GM18873 (cell line): ENCODE data around the gene LORICRIN.

Source experiments
- ATAC-seq: cut with Tn5 transposase; IDR thresholded peaks from one replicate; pipeline ENCODE4 v1.9.1; 2021; ENCODE audit warnings: mild to moderate bottlenecking, moderate library complexity, moderate number of reproducible peaks; ENCODE audit not compliant: unreplicated experiment, low FRiP score

The LORICRIN gene

DNA sequence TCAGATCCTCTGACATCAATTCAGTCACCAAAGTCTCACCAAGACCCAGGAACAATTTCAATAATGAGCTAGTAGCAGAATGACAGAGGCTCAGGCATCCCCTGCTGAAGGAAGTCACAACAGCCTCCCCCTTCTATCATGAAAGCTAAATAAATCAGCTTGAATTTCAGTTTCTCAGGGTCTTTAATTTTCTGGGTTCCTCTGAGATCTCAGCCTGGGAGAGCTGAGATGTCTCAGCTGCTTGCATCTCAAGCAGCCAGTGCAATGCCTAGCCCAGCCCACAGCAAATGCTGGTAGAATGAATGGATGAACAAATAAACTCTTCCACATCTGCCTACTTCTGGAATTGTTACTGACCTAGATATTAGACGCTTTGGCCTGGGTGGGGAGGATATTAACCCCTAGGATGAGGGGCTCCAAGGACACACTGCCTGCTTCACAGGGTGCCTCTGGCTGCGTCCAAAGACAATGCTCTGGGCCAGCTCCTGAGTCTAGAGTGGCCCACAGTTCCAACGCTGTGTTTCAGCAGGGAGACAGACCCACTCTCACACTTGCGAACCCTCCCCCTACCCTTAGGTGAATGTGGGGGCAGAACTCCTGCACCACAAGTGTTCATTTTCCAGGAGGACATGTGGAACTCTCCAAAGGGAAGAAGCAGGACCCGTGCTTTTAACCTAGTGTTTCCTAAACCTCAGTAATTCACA is 11.2 kb upstream of the LORICRIN start:
- no peak for ATAC-seq

DNA sequence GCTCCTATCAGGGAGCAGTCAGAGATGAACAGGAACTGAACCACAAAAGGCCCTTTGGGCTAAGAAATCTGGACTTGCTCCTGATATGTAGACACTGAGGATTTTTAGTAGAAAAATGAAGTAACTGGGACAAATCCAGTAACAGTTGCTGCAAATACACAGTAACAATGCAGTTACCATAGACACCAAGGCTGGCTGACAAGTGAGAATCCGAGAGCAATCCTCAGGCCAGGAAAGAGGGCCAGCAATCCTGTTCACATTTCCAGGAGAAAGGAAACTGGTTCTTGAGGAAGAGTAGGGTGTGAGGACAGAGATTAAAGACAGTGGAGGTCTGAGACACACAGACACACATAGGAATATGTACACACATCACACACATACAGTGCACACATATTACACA is 9.3 kb upstream of the LORICRIN start:
- no peak for ATAC-seq

DNA sequence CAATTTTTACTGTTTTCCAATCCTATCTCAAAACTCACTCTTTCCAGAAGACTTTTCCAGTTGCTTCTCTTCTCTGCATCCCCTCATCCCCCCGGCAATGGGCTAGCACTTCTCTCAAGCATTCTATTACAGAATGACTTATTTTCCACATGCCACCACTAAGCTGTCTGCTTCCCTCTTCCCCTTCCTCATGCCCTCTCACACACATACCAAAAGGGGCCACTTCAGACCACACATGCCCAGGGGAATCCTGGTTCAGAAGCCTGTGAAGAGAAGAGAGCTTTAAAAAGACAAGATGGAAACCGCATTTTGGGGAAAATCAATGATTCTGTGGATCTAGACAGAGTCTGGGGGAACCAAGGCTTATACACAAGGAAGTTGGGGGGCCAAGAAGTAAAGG is 8.4 kb upstream of the LORICRIN start:
- no peak for ATAC-seq

GRCh38 chr1:153251562-153251961 is 7.9 kb upstream of the LORICRIN start:
- ATAC-seq = no peak

DNA sequence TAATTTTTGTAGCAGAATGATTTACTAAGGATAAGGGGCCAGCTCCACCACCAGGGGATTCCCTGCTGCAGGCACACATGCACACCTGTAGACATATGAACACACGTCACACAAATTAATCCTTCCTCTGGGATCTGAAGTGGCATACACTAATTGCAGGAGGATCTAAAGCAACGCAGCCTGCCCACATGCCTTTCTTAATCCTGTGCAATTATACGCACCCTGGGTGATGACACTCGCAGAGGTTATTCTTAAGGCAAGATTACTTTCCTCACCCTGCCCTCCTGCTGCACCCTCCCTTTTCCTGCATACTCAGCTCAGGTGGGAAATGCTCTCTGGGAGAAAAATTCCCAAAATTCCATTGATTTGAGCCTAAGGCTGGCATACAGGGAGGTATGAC is 7.5 kb upstream of the LORICRIN start:
- ATAC-seq = no peak

DNA sequence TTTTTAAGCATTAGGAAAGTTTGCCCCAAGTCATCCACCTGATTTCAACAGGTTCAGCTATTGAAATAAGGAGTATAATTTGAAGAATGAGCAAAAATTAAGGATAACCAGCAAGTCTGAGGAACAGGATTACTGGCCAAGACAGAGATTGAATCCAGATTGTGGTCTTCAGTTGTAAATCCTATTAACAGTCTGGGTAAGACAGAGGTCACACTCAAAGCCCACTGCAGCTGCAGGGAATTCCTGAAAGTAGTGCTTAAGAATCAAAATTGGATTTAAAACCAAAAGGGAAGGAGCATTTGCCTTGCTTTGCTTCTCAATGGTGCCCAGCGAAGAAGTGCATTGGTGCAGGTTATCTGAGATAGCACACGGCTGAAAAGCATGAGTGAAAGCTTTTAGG is 6.4 kb upstream of the LORICRIN start:
- no peak for ATAC-seq

GRCh38 chr1:153253693-153254092 is 5.8 kb upstream of the LORICRIN start:
- no peak for ATAC-seq

DNA sequence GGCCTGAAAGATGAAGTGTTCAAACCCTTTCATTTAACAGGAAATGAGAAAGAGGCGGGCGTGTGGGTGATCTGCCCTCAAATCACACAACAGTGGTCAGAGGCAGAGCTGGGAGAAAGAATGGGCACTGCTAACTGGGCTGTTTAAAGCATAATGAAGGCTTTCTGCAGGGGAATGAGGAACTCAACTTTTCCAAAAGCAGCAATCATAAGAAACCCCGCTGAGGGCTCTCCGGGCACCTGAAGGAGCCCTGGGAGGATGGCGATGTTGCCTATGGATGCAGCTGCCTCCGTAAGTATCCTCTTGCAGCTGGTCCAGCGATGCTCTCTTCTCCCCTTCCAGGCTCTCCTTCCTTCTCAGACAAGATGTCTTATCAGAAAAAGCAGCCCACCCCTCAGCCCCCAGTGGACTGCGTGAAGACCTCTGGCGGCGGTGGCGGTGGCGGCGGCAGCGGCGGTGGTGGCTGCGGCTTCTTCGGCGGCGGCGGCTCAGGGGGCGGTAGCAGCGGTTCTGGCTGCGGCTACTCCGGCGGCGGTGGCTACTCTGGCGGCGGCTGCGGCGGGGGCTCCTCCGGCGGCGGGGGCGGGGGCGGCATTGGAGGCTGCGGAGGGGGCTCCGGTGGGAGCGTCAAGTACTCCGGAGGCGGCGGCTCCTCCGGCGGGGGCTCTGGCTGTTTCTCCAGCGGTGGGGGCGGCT is 1.2 kb downstream of the LORICRIN start:
- no peak for ATAC-seq

- no peak for ATAC-seq
These were observed 2.0 kb downstream of the LORICRIN start for GRCh38 chr1:153261281-153262069.

GRCh38 chr1:153262070-153262366 is 2.5 kb downstream of the LORICRIN start:
- no peak for ATAC-seq

GRCh38 chr1:153262462-153263157 is 3.1 kb downstream of the LORICRIN start:
- ATAC-seq = no peak

DNA sequence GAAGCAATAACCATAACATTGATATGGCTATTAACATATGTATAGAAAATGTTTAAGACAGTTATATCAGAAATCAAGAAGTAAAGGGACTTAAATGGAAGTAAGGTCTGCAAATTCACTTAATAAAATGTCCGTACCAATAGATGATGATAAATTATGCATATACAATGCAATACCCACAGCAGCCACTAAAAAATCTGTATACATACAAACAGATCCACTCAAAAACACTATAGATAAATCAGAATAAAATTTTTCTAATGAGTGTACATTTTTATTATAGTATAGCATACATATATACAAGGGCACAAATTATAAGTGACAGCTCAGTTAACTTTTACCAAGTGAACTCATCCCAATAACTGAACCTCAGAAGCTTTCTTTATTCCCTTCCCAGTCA is 6.0 kb downstream of the LORICRIN start:
- no peak for ATAC-seq

DNA sequence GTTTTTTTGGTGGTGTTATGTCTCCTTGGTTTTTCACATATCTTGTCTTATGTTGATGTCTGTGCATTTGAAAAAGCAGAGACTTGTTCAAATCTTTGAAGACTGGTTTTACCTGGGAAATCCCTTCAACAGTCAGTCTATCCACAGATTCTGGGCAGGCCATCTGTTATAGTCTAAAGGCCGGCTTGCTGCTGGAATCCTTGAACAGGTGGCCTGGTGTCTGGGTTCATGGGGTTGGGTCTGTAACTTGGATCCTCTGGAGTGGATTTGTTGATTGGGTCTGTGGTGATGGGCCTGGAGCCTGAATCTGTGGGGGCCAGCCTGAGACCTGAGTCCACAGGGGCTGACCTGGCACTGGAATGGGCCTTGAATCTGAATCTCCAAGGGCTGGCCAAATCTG is 12.2 kb downstream of the LORICRIN start:
- no peak for ATAC-seq

DNA sequence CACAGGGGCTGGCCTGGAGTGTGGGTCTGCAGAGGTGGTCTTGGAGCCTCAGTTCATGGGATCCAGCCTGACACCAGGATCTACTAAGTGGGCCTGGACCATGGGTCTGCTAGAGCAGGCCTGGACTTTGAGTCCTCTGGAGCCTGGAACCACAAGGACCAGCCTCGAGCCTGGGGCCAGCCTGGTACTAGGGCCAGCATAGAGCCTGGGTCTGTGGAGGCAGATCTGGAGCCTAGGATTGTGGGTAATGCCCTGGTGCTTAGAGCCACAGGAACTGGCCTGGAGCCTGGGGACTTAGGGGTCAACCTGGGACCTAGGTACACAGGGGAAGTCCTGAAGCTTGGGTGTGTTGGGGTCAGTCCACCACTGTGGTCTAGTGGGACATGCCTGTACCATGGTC is 12.7 kb downstream of the LORICRIN start:
- no peak for ATAC-seq

- ATAC-seq = no peak
These were observed 18.4 kb downstream of the LORICRIN start for GRCh38 chr1:153277852-153278251.

- ATAC-seq = no peak
These were observed 29.3 kb downstream of the LORICRIN start for GRCh38 chr1:153288634-153289275.

- ATAC-seq = no peak
These were observed 32.0 kb downstream of the LORICRIN start for GRCh38 chr1:153291514-153291913.

- ATAC-seq = no peak
These were observed 32.7 kb downstream of the LORICRIN start for GRCh38 chr1:153292185-153292584.

GRCh38 chr1:153292740-153293479 is 33.4 kb downstream of the LORICRIN start:
- no peak for ATAC-seq

- no peak for ATAC-seq
These were observed 33.9 kb downstream of the LORICRIN start for GRCh38 chr1:153293480-153293775.
